Cardiac fibroblast (primary cell): ENCODE measurements around the gene CST6.

Experiments used
- DNase-seq, 2 donors: peaks; one replicate each; pipeline versions ENCODE4 v3.0.0 to v3.0.0-alpha.2; 2010; ENCODE audit warnings: low read depth in 2 of 2
- H3K4me3 ChIP-seq, 2 donors: replicated peaks in 1 of 2; 1 replicate in 1 of 2; 2 replicates in 1 of 2; pipeline ENCODE4 v1.5.1; 2011; ENCODE audit warnings: low read depth in 2 of 2, low read length in 2 of 2, mild to moderate bottlenecking in 2 of 2, moderate library complexity in 1 of 2
- CTCF ChIP-seq: IDR thresholded peaks from one replicate; pipeline ENCODE4 v1.5.1; 2011; ENCODE audit warnings: low read depth, mild to moderate bottlenecking, low read length, inconsistent platforms

Gene CST6

GRCh38 chr11:66048547-66049323 lies 36.9 kb downstream of the CST6 start, which contains the start of gene GAL3ST3:
Gene GAL3ST3 (minus strand): TSS chr11:66049161. CDS start chr11:66045415, 3,746 bp downstream.
- H3K4me3 ChIP-seq, result no peak within 1 kb of the TSS
- no peak for TF ChIP-seq CTCF
- DNase-seq, result no peak

- H3K4me3 ChIP-seq, result no peak overlapping the region
- no peak for TF ChIP-seq CTCF
- DNase-seq, result no peak
These were observed 38.9 kb downstream of the CST6 start for GRCh38 chr11:66050581-66051231.

GRCh38 chr11:66051371-66051765 lies 39.6 kb downstream of the CST6 start:
- H3K4me3 ChIP-seq, result peak overlapping the region; percentile 56 to 95
- DNase-seq, result no peak
- TF ChIP-seq CTCF, result no peak

GRCh38 chr11:66051766-66052663 lies 40.2 kb downstream of the CST6 start, which contains the start of gene SF3B2:
Gene SF3B2 (plus strand): TSS chr11:66052364. CDS start chr11:66052385, 21 bp downstream.
- peak within 1 kb of the TSS; percentile 92 to 95 for H3K4me3 ChIP-seq
- DNase-seq, result peak; percentile 98 to 99
- TF ChIP-seq CTCF, result no peak

GRCh38 chr11:66052664-66052982 lies 40.8 kb downstream of the CST6 start:
- no peak for TF ChIP-seq CTCF
- H3K4me3 ChIP-seq, result peak overlapping the region; percentile 92 to 95
- no peak for DNase-seq

- no peak for TF ChIP-seq CTCF
- H3K4me3 ChIP-seq, result no peak overlapping the region
- no peak for DNase-seq
These were observed 43.2 kb downstream of the CST6 start for GRCh38 chr11:66055021-66055420.
